H9 (cell line): ENCODE measurements around the gene SOCS3. TPM values are rescaled to one million over a fixed set of nuclear protein-coding genes. Genes with fewer than 3 reads are reported as not detected.

Experiments
- DNase-seq: peaks from one replicate; pipeline ENCODE4 v3.0.0-alpha.2; 2017
- H2AFZ ChIP-seq: one replicate; pipeline ENCODE4 v1.6.1; 2013; ENCODE audit warnings: mild to moderate bottlenecking, low read length, control low read depth, moderate library complexity
- H2AK5ac ChIP-seq: 2 replicates; pipeline ENCODE4 v1.6.1; 2013; ENCODE audit warnings: low read length, control low read depth, mixed read lengths; ENCODE audit not compliant: insufficient read length
- H2BK120ac ChIP-seq: one replicate; pipeline ENCODE4 v1.6.1; 2013; ENCODE audit warnings: low read depth, mild to moderate bottlenecking, low read length, control low read depth, inconsistent platforms; ENCODE audit not compliant: poor library complexity, severe bottlenecking
- H2BK12ac ChIP-seq: 2 replicates; pipeline ENCODE4 v1.6.1; 2013; ENCODE audit warnings: low read length, control low read depth, mixed read lengths, low read depth; ENCODE audit not compliant: insufficient read length
- H2BK15ac ChIP-seq: 2 replicates; pipeline ENCODE4 v1.6.1; 2013; ENCODE audit warnings: low read depth, low read length, control low read depth
- H2BK20ac ChIP-seq: one replicate; pipeline ENCODE4 v1.6.1; 2013; ENCODE audit warnings: low read depth, mild to moderate bottlenecking, low read length, control low read depth, inconsistent platforms; ENCODE audit not compliant: poor library complexity, severe bottlenecking
- H2BK5ac ChIP-seq: 2 replicates; pipeline ENCODE4 v1.6.1; 2013; ENCODE audit warnings: low read length, control low read depth, mixed read lengths; ENCODE audit not compliant: insufficient read length
- H3K14ac ChIP-seq: 2 replicates; pipeline ENCODE4 v1.6.1; 2013; ENCODE audit warnings: low read length, control low read depth; ENCODE audit not compliant: insufficient read depth
- H3K18ac ChIP-seq: 2 replicates; pipeline ENCODE4 v1.6.1; 2013; ENCODE audit warnings: low read depth, mild to moderate bottlenecking, mixed read lengths, low read length, control low read depth; ENCODE audit not compliant: insufficient read length
- H3K23ac ChIP-seq: 2 replicates; pipeline ENCODE4 v1.6.1; 2013; ENCODE audit warnings: low read length, control low read depth, mixed read lengths, low read depth; ENCODE audit not compliant: insufficient read length
- H3K23me2 ChIP-seq: 2 replicates; pipeline ENCODE4 v1.6.1; 2013; ENCODE audit warnings: low read depth, mild to moderate bottlenecking, mixed read lengths, low read length, control low read depth; ENCODE audit not compliant: insufficient read length, poor library complexity, severe bottlenecking
- H3K27ac ChIP-seq: 2 replicates; pipeline ENCODE4 v1.5.1; 2013; ENCODE audit warnings: low read length, control low read depth, mixed read lengths, low read depth; ENCODE audit not compliant: insufficient read length
- H3K27me3 ChIP-seq: 2 replicates; pipeline ENCODE4 v1.6.1; 2013; ENCODE audit warnings: low read length, control low read depth, inconsistent platforms; ENCODE audit not compliant: insufficient read depth
- H3K4ac ChIP-seq: 2 replicates; pipeline ENCODE4 v1.6.1; 2013; ENCODE audit warnings: low read depth, mild to moderate bottlenecking, control low read depth, inconsistent platforms, low read length, moderate library complexity
- H3K4me1 ChIP-seq: 2 replicates; pipeline ENCODE4 v1.6.1; 2013; ENCODE audit warnings: low read length, control low read depth, inconsistent platforms; ENCODE audit not compliant: insufficient read depth
- H3K4me2 ChIP-seq: 2 replicates; pipeline ENCODE4 v1.6.1; 2013; ENCODE audit warnings: low read length, control low read depth, mixed read lengths; ENCODE audit not compliant: insufficient read length, insufficient read depth
- H3K56ac ChIP-seq: 2 replicates; pipeline ENCODE4 v1.6.1; 2013; ENCODE audit warnings: low read depth, mild to moderate bottlenecking, mixed read lengths, low read length, control low read depth; ENCODE audit not compliant: insufficient read length
- H3K79me1 ChIP-seq: 2 replicates; pipeline ENCODE4 v1.6.1; 2013; ENCODE audit warnings: low read depth, mild to moderate bottlenecking, moderate library complexity, low read length, control low read depth, inconsistent platforms; ENCODE audit not compliant: insufficient read depth, poor library complexity, severe bottlenecking
- H3K79me2 ChIP-seq: 2 replicates; pipeline ENCODE4 v1.6.1; 2013; ENCODE audit warnings: low read length, control low read depth, inconsistent platforms; ENCODE audit not compliant: insufficient read depth
- H3K9ac ChIP-seq: 2 replicates; pipeline ENCODE4 v1.6.1; 2013; ENCODE audit warnings: low read length, control low read depth, mixed read lengths; ENCODE audit not compliant: insufficient read length; ENCODE audit errors: extremely low read depth
- H3K9me3 ChIP-seq: one replicate; pipeline ENCODE4 v1.6.1; 2013; ENCODE audit warnings: low read depth, low read length, inconsistent platforms; ENCODE audit not compliant: control insufficient read depth
- H3T11ph ChIP-seq: one replicate; pipeline ENCODE4 v1.6.1; 2013; ENCODE audit warnings: mild to moderate bottlenecking, low read length, control low read depth, inconsistent platforms
- H4K20me1 ChIP-seq: one replicate; pipeline ENCODE4 v1.6.1; 2013; ENCODE audit not compliant: control insufficient read depth, insufficient read length, insufficient read depth
- H4K5ac ChIP-seq: 2 replicates; pipeline ENCODE4 v1.6.1; 2013; ENCODE audit warnings: low read depth, mild to moderate bottlenecking, mixed read lengths, low read length, control low read depth; ENCODE audit not compliant: insufficient read length
- H4K8ac ChIP-seq: replicated peaks from 2 replicates; pipeline ENCODE4 v1.6.1; 2013; ENCODE audit warnings: low read length, control low read depth, mixed read lengths, low read depth; ENCODE audit not compliant: insufficient read length
- H4K91ac ChIP-seq: 2 replicates; pipeline ENCODE4 v1.6.1; 2013; ENCODE audit warnings: low read depth, mild to moderate bottlenecking, moderate library complexity, mixed read lengths, low read length, control low read depth; ENCODE audit not compliant: insufficient read length
- H3K27ac Mint-ChIP-seq, 3 experiments: 2 replicates in 2 of 3; 3 replicates in 1 of 3; pipeline ENCODE4 v1.8.0; 2020 to 2021; ENCODE audit warnings: mixed read lengths in 3 of 3, mild to moderate bottlenecking in 1 of 3, moderate library complexity in 1 of 3
- H3K27me3 Mint-ChIP-seq: 2 replicates; pipeline ENCODE4 v1.8.0; 2021; ENCODE audit warnings: low read depth, mild to moderate bottlenecking, moderate library complexity, mixed read lengths
- H3K36me3 Mint-ChIP-seq, 3 experiments: 2 replicates in 2 of 3; 3 replicates in 1 of 3; pipeline ENCODE4 v1.8.0; 2020 to 2021; ENCODE audit warnings: low read depth in 3 of 3, mixed read lengths in 3 of 3; ENCODE audit not compliant: insufficient read depth in 1 of 3
- H3K4me1 Mint-ChIP-seq, 2 experiments: 2 replicates each; pipeline ENCODE4 v1.8.0; 2020; ENCODE audit warnings: mixed read lengths in 2 of 2
- H3K4me3 Mint-ChIP-seq, 2 experiments: 2 replicates in 1 of 2; 3 replicates in 1 of 2; pipeline ENCODE4 v1.8.0; 2020 to 2021; ENCODE audit warnings: mild to moderate bottlenecking in 2 of 2, mixed read lengths in 2 of 2, moderate library complexity in 1 of 2
- H3K9me3 Mint-ChIP-seq, 2 experiments: 2 replicates in 1 of 2; 3 replicates in 1 of 2; pipeline ENCODE4 v1.8.0; 2020; ENCODE audit warnings: mild to moderate bottlenecking in 2 of 2, mixed read lengths in 2 of 2, moderate library complexity in 1 of 2
- WGBS: extraction: QIAGEN DNeasy Blood & Tissue Kit; methylation state at CpG from one replicate; pipeline ENCODE4 v1.1.7; 2013; ENCODE audit warnings: missing lambda C conversion rate, low lambda C conversion rate, mixed read lengths; ENCODE audit not compliant: insufficient read length; ENCODE audit errors: extremely low coverage; 5-methylcytosine and 5-hydroxymethylcytosine counted together
- total RNA-seq: library from RNA; stranded (reverse); gene quantifications from 2 replicates; pipeline ENCODE4 v1.2.1, GENCODE V29; 2021
- TF ChIP-seq, protein P1 (sequence below): fragments of 200-600 bp; sonication (generic); conservative IDR thresholded peaks from 3 replicates; pipeline ENCODE4 v1.8.0; 2021; ENCODE audit warnings: antibody characterized with exemption, mild to moderate bottlenecking

Gene SOCS3
- total RNA-seq, 1 experiment from 2014 or later, result 9.5 TPM

DNA sequence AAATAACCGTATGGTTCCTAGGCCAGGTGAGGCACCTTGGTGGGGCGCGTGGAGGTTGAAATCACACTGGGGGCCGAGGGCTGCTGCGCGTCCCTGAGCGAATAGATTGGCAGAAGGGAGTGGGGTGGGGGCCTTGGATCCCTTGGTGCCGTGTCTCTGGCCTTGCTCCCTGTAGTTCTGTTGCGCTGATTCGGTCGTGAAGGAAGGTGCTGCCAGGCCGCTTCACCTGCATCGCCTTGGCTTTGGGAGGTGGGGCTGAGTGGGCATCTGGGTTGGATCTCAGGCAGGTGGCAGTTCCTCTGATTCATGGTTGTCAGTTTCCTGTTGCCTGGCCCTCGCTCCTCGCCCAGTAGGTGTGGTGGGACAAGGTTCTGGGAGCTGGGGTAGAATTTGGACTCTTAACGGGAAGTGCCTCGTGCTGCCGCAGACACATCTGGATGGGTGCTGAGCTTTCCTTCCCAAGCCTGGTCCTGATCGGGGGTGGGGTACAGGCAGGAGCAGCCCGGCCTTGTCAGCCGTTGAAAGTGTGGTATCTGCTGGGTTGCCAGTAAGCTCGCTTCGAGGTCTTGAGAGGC, 48.7 kb upstream of the SOCS3 start:
- no CpG with 5 or more reads among the region's 23 CpGs for WGBS
- H3K9ac ChIP-seq, result no peak overlapping the region
- H3K79me1 ChIP-seq, result peaks cover 5% of the 10 kb centered on the region
- no peak for DNase-seq
- Mint-ChIP-seq H3K4me1 (peaks cover 16 to 21% of the 10 kb centered on the region in 2 experiments), H3K9me3 (no peaks in the 10 kb centered on the region), H3K27me3 (no peaks in the 10 kb centered on the region), H3K36me3 (peaks cover 23 to 49% (median 35%) of the 10 kb centered on the region in 3 experiments; a peak in 6 of 7 replicates), H3K27ac (peak overlapping the region; percentile 12 to 65 (median 15); a peak in 5 of 7 replicates), H3K4me3 (no peak overlapping the region)
- H4K20me1 ChIP-seq, result peaks cover 4% of the 10 kb centered on the region
- no peaks in the 10 kb centered on the region for H3K9me3 ChIP-seq
- no peak overlapping the region for H4K91ac ChIP-seq
- no peak overlapping the region for H3K18ac ChIP-seq
- no peak overlapping the region for H2BK15ac ChIP-seq
- no peak overlapping the region for H2BK12ac ChIP-seq
- TF ChIP-seq, protein P1, sequence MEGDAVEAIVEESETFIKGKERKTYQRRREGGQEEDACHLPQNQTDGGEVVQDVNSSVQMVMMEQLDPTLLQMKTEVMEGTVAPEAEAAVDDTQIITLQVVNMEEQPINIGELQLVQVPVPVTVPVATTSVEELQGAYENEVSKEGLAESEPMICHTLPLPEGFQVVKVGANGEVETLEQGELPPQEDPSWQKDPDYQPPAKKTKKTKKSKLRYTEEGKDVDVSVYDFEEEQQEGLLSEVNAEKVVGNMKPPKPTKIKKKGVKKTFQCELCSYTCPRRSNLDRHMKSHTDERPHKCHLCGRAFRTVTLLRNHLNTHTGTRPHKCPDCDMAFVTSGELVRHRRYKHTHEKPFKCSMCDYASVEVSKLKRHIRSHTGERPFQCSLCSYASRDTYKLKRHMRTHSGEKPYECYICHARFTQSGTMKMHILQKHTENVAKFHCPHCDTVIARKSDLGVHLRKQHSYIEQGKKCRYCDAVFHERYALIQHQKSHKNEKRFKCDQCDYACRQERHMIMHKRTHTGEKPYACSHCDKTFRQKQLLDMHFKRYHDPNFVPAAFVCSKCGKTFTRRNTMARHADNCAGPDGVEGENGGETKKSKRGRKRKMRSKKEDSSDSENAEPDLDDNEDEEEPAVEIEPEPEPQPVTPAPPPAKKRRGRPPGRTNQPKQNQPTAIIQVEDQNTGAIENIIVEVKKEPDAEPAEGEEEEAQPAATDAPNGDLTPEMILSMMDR, result no peak
- H3K4ac ChIP-seq, result no peak overlapping the region
- H3K4me1 ChIP-seq, result no peaks in the 10 kb centered on the region
- H3K27ac ChIP-seq, result no peak overlapping the region
- no peak overlapping the region for H2BK120ac ChIP-seq
- peaks cover 6% of the 10 kb centered on the region; the same call in 1 of the 2 replicates for H3K79me2 ChIP-seq
- H2AFZ ChIP-seq, result no peak overlapping the region
- H2BK5ac ChIP-seq, result no peak overlapping the region
- no peaks in the 10 kb centered on the region for H3K23me2 ChIP-seq
- H3K27me3 ChIP-seq, result no peaks in the 10 kb centered on the region
- no peak overlapping the region for H4K5ac ChIP-seq
- peak overlapping the region; percentile 44; the same call in 1 of the 2 replicates for H3K14ac ChIP-seq
- H4K8ac ChIP-seq, result no peak overlapping the region
- H3K56ac ChIP-seq, result no peak overlapping the region
- no peak overlapping the region for H3T11ph ChIP-seq
- H2BK20ac ChIP-seq, result no peak overlapping the region
- peak overlapping the region; percentile 52 for H3K23ac ChIP-seq
- no peak overlapping the region for H3K4me2 ChIP-seq
- H2AK5ac ChIP-seq, result no peak overlapping the region
